ENCODE data around the gene VEGFB. TPM values are rescaled to one million over a fixed set of nuclear protein-coding genes. Genes with fewer than 3 reads are reported as not detected.
A peak's percentile ranks its signal among the peaks of the same experiment; 100 is the strongest.

VEGFB gene
- total RNA-seq, 1 donor from 2014 or later = 104 TPM

DNA sequence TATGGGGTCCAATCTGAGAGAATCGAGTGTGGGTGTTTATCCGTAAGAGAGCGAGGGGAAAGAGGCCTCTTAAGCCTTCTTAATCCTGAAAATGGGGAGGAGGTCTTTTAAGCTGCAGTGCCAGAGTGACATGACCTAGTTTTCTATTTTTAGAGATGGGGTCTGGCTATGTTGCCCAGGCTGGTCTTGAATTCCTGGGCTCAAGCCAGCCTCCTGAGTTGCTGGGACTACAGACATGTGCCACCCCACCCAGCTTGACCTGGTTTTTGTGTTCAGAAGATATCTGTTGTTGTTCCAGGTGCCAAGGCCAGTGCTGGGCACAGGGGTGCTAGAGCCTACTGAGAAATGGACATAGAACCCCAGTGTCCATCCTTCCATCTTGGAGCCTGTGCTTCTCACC, 48.7 kb downstream of the VEGFB start:
- no peak for DNase-seq (ENCODE audit: low spot score)

DNA sequence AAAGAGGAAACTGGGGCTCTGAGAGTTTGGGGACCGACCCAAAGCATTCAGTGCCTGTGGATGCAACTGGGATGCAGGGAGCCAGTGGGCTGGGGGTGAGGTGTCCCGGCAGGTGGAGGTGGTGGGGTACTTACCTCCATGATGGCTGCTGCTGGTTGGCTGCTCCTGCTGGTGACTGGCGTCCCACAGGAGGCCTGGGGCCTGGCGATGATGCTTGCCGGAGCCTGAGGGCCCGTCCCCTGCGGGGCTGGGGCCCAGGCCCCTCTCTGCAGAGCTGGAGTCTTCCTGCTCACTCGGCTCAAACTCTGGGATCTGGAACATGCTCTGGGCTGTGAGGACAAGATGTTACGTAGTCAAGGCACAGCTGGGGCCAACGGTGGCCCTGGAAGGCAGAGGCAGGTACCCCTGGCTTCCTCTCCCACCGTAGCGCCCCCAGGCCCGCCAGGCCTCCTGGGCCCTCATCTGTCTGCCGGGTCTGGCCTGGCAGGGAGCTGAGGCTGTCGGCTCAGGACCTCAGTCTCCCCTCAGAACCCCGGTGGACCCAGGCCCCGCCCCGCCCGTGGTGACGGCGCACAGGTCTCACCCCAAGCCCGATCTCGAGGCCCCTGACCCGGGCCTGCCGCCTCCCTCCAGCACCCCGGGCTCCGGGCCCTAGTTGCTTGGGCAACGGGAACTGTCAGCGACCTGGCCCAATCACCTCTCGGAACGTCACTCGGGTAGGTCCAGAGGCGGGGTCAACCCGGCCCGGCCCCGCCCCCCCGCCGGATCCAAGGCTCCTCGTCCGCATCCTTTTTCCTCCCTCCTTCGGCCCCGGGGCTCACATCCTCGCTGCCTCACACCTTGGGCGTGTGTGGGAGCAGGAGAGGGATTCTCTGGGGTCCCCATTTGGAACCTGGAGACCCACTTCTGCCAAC, 49.9 kb downstream of the VEGFB start, which contains the start of gene BAD:
Gene BAD, minus strand, starts transcription at position 618 of the 914 bp plus-strand sequence. Its CDS starts 297 bp downstream, at position 321.
- DNase-seq (ENCODE audit: low spot score) = peak; percentile 96

DNA sequence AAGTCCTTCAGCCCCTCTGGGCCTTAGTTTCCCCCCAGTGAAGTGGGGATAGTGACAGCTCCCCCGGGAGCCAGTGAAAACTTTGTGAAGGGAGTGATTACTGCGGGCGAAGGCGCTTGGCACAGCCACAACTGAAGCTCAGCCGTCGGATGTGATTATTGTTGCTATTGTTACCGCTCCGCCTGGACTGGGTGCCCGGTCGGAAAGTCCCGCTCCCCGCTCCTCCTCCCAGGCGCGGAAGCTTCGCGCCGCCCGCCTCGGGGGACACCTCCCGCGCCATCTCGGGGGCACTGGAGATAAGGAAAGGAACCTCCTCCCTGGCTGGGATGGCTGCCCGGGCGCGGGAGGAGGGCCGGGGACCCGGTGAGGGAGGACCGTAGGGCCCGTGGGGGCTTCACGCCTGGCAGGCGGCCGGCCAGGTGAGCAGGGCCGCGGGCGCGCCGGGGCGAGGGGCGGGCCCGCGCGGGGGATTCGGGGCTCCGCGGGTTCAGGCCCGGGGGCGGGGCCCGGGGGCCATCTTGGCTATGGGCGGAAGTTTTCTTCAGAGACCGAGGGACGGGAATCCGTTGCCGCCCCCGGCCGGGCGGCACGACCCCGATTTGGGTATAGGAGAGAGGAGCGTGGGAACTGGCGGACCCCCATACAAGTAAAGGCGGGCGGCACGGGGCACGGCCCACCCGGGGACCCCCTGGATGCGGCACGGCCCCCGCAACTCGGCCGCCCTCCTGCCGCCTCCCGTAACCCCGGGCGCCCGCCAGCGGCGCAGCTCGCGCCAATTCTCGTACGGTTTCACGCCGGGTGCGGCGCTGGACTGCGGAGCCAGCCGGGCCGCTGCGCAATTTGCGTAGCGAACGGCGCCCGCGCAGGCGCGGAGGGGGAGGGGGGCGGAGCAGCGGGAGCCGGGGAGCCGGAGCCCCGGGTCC, 50.8 kb downstream of the VEGFB start, which contains the start of gene GPR137:
Gene GPR137, plus strand, starts transcription at position 887 of the 923 bp plus-strand sequence. CDS start 677 bp downstream, outside the sequence.
- peak; percentile 85 for DNase-seq (ENCODE audit: low spot score)

DNA sequence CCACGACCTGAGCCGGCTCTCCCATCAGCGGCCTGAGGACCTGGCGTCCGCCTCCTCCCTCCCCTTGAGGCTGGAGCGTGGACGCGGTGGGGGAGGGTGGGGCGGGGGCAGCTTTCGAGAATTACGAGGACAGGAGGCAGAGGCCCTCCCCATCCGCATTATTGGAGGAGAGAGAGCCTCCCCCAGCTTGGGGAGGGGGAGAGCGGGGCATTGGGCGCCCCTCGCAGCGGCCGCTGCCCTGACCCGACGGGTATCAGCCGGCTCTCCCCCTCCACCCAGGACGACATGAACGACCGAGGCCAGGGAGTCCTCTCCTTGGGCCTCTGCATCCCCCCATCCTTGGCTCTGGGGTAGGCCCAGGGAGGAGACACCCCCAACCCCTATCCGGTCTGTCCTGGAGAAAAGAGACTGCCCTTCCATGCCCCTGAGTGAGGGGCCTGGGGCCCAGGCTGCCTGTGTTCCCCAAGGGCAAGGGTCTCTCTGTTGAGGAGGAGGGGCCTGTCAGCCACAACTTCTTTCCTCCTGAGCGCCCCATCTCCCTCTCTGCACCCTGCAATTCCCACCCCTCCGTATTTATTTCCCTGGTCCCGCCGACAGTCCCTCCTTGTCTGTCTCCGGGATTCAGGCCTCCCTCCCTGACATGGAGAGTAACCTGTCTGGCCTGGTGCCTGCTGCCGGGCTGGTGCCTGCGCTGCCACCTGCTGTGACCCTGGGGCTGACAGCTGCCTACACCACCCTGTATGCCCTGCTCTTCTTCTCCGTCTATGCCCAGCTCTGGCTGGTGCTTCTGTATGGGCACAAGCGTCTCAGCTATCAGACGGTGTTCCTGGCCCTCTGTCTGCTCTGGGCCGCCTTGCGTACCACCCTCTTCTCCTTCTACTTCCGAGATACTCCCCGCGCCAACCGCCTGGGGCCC, 51.8 kb downstream of the VEGFB start:
- DNase-seq (ENCODE audit: low spot score) = no peak

DNA sequence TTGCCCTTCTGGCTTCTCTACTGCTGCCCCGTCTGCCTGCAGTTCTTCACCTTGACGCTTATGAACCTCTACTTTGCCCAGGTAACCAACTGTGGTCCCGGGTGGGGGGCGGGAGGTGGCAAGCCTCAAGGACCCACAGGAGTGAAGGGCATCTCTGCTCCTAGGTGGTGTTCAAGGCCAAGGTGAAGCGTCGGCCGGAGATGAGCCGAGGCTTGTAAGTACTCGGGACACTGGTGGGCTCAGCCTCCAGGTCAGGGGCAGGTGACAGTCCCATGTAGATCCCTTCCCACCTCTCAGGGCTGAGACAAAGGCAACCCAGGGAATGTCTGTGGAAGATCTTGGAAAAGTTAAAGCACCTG, 52.4 kb downstream of the VEGFB start:
- no peak for DNase-seq (ENCODE audit: low spot score)

DNA sequence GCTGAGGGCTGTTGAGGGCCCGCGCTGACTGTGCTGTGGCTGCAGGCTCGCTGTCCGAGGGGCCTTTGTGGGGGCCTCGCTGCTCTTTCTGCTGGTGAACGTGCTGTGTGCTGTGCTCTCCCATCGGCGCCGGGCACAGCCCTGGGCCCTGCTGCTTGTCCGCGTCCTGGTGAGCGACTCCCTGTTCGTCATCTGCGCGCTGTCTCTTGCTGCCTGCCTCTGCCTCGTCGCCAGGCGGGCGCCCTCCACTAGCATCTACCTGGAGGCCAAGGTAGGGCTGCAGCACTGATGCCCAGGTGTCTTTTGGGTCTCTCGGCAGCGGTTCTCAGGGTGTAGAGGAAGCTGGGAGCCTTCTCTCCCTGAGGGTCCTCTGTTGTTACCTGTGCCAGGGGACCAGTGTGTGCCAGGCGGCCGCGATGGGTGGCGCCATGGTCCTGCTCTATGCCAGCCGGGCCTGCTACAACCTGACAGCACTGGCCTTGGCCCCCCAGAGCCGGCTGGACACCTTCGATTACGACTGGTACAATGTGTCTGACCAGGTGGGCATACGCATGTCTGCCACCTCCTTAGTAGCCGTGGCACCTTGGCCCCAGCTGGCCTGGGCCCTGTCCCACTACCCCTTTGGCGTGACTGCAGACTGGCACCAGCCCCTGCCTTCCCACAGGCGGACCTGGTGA, 53.4 kb downstream of the VEGFB start:
- DNase-seq (ENCODE audit: low spot score) = no peak

DNA sequence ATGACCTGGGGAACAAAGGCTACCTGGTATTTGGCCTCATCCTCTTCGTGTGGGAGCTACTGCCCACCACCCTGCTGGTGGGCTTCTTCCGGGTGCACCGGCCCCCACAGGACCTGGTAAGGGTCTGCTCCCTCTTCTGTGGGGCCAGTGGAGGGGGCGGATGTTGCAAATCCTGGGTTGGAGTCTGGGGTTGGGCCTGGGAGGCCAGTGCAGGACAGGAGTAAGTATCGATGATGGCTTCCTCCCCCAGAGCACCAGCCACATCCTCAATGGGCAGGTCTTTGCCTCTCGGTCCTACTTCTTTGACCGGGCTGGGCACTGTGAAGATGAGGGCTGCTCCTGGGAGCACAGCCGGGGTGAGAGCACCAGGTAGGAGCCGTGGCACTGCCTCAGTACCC, 54.0 kb downstream of the VEGFB start:
- DNase-seq (ENCODE audit: low spot score) = no peak

Other genes starting within 250 kb of the VEGFB start
- 72.4 TPM for gene OTUB1, start 248.1 kb upstream of the VEGFB start, total RNA-seq
- 3.8 TPM for gene FLRT1, start 198.7 kb upstream of the VEGFB start, total RNA-seq
- gene MACROD1, start 68.5 kb upstream of the VEGFB start, total RNA-seq = 19.3 TPM
- gene STIP1, start 48.4 kb upstream of the VEGFB start, total RNA-seq = 115 TPM
- gene FERMT3, start 27.9 kb upstream of the VEGFB start, total RNA-seq = 21.7 TPM
- gene TRPT1, start 8.4 kb upstream of the VEGFB start, total RNA-seq = 47.4 TPM
- 78.6 TPM for gene NUDT22, start 8.3 kb upstream of the VEGFB start, total RNA-seq
- 62.7 TPM for gene DNAJC4, start 4.0 kb upstream of the VEGFB start, total RNA-seq
- 120 TPM for gene FKBP2, start 6.5 kb downstream of the VEGFB start, total RNA-seq
- 74.7 TPM for gene PPP1R14B, start 12.4 kb downstream of the VEGFB start, total RNA-seq
- gene PLCB3, start 16.9 kb downstream of the VEGFB start, total RNA-seq = 42.4 TPM
- 112 TPM for gene BAD, start 50.1 kb downstream of the VEGFB start, total RNA-seq
- 105 TPM for gene GPR137, start 51.3 kb downstream of the VEGFB start, total RNA-seq
- not detected for gene KCNK4, start 56.7 kb downstream of the VEGFB start, total RNA-seq
- 0.29 TPM for gene CATSPERZ, start 65.8 kb downstream of the VEGFB start, total RNA-seq
- gene ESRRA, start 70.9 kb downstream of the VEGFB start, total RNA-seq = 97.7 TPM
- 126 TPM for gene TRMT112, start 83.0 kb downstream of the VEGFB start, total RNA-seq
- 202 TPM for gene PRDX5, start 83.5 kb downstream of the VEGFB start, total RNA-seq
- 25.8 TPM for gene CCDC88B, start 105.6 kb downstream of the VEGFB start, total RNA-seq
- gene RPS6KA4, start 124.6 kb downstream of the VEGFB start, total RNA-seq = 33.0 TPM